HG03439 (cell line): ENCODE data around the gene URB2.
A peak's percentile ranks its signal among the peaks of the same experiment; 100 is the strongest.
"Not testable (repeated sequence)": the region's sequence is repeated elsewhere in the genome, so short reads cannot be mapped to it uniquely, and the experiment has no call there.

Experiments
- ATAC-seq: cut with Tn5 transposase; IDR thresholded peaks from one replicate; pipeline ENCODE4 v1.9.1; 2021; ENCODE audit warnings: mild to moderate bottlenecking, moderate library complexity; ENCODE audit not compliant: unreplicated experiment

Gene URB2

DNA sequence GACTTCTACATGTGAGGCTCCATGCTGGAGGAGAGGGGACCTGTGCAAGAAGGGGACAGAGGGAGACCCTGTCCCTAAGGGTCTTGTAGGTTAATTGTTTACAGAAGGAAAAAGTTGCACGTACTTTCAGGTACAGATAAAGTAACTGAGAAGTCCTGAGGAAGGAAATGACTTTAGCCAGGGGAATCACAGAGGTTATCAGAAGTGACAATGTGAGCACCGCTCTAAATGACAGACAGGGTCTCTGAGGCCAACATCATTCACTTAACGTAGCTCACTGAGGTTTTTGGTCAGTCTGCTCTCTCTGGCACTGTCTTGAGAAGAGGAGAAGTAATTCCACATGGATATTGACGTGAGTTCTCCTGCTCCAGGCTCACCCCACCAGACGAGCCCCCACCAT, 12.1 kb upstream of the URB2 start:
- ATAC-seq: no peak

DNA sequence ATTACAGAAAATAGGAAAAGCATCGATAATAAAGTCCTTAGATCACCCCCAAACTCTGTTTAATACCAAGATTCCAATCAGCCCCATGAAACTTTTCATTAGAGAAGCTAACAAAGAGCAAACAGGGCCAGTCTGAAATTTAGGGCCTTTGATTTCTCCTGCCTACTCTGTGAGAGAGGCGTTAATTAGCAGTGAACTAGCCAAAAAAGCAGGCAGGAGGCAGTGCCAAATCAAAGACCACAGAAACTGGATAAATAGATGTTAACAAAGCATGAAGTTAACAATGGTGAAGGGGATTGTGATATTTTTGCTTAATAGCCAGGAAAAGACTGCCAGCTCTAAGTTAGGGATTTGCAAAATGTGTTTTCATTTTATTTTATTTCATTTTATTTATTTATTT, 11.3 kb upstream of the URB2 start:
- ATAC-seq: no peak

DNA sequence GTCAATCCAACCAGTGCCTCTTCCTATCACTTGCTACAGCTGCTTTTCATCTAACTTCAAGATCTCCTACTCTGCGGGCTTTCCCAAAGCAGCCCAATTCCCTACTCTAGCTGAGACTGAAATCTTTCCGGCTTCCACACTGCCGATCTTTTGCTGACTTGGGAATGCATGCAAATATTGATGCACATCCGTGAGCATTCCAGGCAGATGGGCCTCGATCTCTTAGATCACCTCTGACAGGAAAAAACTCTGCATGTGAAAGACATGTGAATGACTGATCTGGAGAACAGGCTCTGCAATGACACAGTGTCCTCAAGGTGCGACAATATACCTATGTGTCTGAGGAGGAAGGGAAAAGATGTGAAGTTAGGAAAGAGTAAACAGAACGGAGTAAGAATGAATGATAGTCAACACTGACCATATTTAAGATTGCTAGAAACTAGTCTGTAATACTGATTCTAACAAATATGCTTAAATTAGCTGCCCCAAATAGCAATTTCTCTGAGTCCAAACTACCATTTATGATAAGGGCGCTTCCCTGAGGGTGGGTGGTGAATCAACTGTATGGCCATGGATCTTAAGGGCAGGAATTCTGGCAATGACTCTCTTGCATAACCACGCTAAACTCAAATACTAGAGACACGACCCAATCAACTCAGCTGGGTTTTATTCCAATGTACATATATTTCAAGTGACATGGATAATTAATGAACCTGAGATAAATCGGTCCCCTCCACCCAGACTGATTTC, 8.5 kb upstream of the URB2 start:
- no peak for ATAC-seq

DNA sequence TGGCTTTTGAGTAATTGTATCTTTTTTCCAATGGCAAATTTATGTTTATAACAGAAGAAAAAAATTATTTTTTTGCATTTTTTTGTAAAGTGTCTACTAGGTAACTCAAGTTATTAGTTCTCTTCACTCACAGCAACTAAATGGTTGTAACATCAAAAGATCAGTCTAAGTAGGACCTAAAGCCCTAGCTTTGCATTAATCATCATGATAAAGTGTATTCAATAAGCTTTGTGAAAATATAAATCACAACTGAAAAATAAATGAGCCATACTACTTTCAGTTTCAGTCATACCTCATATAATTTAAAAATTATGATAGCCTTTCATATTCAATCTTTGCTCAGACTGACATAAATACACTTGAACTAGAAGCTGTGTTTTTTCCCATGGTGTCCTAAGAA, 7.0 kb upstream of the URB2 start:
- ATAC-seq: no peak

DNA sequence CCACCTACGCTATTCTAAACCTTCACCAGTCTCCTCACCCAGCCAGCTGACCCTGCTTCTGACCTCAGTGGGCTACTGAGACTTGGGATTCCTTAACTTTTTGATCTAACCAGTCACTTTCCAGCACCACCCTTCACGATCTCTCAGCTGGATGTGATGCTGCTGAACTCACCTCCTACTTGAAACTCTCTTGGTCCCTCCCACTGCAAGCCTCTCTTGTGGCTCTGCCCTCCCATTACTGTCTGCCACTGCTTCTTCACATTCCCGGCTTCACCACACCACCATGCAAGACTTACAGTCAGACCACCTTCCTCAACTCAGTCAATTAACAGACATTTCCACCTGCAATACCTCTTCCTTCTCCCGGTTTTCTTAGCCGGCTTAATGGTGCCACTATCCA, 6.4 kb upstream of the URB2 start:
- no peak for ATAC-seq

DNA sequence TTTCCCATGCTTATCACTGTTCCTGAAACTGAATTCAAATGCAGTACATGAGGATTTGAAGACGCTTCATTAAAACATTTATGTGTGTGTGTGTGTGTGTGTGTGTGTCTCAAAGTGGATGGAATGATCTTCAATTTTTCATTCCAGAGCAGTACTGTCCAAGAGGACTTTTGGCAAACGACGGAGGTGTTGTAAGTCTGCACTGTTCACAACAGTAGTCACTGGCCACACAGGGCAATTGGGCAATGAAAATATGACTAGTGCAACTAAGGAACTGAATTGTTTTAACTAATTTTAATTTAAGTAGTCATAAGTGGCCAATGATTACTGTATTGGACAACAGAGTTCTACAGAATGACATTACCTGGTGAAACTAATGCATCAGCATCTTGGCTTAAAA, 5.2 kb upstream of the URB2 start:
- ATAC-seq: no peak

DNA sequence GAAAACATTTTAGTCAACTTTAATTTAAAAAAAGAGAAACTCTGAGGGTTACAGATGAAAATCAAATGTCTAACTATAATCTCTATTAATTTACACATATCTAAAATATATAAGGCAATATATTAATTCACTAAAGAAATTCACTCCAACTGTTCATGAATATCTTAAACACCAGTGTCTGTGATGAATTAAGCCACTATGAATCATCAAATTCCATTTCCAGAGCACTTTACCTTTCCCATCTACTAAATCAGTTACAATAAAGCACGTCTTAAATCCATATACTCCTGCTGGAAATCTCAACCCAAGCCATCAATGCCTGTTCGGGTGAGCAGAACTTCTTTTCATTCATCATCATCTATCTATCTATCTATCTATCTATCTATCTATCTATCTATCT, 4.4 kb upstream of the URB2 start:
- no peak for ATAC-seq

DNA sequence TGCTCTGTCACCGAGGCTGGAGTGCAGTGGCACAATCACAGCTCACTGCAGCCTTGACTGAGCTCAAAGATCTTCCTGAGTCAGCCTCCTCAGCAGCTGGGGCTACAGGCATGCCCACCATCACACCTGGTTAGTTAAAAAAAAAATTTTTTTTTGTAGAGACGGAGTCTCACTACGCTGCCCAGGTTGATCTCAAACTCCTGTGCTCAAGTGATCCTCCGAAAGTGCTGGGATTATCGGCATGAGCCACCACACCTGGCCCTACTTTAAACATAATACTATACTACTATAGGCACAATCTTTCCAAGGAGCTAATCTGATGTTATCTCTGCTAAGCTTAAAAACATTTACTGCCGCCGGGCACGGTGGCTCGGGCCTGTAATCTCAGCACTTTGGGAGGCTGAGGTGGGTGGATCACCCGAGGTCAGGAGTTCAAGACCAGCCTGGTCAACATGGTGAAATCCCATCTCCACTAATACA, 3.4 kb upstream of the URB2 start:
- ATAC-seq: not testable (repeated sequence)

DNA sequence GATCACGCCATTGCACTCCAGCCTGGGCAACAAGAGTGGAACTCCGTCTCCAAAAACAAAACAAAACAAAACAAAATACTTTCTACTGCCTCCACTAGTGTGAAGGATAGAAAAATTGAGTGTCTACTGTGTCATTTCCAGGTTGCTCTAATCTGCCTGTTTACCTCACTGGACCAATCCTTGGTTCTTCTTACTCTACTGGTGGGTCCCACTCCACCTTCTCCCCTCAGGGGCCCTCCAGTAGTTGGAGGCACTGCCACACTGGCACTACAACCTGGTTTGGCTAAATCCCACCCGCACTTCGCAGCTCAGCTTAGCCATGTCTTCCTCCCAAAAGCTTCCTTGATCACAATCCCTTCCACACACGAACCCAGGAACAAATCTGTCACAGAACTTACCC, 2.8 kb upstream of the URB2 start:
- ATAC-seq: no peak

DNA sequence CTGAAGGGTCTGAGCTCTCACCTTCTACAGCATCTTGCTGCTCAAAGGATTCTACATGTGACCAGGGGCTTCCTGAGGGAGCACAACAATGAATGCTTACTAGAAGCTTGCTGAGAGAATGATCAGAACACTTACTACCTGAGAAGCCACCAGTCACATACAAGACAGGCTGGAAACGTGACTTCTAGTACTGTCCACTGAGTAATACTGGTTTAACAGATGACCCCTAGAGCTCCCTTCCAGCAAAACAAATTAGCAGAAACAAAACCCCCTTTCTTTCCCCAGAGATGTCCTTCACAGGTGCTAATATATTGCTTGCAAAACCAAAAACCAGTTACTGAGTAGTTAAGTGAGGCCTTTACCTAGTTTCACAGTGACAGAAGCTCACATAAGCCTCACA, 2.2 kb upstream of the URB2 start:
- ATAC-seq: no peak

DNA sequence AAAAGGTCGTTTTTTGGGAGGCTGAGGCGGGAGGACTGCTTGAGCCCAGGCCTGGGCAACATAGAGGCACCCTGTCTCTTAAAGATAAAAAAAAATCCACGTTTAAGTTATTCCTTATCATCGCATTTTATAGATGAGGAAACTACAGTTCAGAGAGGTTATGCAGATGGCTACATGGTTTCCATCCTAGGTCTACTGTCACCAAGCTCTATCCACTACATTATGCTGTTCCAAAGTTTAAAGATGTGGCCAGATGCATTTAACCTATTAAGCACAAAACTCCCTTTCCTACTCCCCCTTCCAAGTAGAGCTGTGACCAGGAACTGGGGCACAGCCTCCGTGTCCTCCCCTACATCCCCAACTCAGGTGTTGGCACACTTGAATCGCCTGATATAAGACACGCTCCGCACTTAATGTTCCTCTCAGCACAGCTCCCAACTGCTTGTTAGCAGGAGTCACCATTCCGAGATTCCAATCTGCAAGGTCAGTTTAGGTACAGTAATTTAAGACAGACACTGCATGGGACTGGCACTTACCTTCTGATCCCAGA, 1.5 kb upstream of the URB2 start:
- ATAC-seq: no peak

DNA sequence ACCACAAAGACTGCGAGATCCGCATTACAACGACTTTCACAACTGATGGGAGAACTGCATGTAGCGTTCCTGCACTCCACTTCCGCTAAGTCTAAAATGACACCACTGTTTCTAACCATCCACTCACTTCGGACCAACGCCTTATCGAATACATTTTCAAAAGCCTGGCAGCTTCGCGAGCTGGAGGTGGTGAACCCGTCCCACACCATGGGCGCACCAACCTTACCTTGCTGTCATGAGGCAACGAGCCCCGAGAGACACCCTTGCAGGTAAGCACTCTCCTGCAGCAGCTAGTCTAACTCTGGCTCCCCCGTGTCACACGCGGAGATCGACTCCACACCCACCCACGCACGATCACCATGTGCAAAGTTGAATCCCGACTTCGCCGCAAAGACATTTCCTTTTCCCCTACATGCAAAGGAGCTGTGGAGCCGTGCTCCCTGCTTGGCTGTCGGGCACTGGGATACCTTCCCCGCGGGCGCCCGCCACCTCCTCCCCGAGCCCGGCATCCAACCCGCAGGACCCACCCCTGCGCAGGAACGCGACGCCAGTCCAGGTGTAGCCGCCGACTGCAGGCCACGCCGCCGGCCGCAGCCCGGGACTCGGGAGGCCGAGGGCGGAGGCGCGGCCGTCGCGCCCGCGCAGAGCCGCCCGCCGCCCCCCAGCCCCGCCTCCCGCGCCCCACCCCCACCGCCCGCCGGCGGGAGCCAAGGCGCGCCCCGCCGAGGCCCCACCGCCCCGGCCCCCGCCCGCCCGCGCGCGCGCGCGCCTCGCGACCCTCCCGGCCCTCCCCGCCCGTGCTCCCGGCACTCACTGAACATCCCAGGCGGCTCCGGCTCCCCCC, 754 bp upstream of the URB2 start:
- ATAC-seq: peak; percentile 44

DNA sequence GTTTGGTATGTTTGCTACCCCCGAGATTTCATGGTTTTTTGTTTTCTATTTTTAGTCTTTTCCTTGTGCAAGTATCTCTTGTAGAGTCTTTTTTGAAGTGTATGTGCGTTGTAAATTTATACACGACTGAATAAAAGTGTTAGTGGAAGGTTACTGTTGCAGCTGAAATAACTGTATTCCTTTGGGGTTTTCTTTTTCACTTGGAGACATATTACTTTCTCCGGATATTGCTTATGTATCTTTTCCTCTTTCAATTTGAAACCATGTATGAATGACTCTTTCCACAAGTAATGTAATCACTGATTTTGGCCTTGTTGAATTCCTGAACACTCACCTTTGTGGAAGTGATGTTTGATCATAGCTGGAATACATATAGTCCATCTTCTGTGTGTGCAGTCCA, 956 bp downstream of the URB2 start:
- ATAC-seq: no peak

DNA sequence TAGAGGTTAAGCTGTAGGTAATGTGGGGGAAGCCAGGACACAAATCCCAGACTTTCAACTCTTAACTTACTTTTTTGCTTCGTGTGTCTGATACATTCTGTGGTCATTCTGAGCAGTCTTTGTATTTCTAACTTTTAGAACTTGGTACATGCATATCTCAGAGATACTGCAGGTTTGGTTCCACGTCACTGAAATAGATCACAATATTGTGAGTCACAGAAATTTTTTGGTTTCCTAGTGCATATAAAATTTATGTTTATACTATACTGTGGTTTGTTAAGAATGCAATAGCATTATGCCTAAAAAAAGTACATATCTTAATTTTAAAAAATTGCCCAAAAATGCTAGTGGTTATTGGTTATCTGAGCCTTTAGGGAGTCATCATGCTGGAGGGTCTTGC, 3.2 kb downstream of the URB2 start:
- ATAC-seq: no peak

DNA sequence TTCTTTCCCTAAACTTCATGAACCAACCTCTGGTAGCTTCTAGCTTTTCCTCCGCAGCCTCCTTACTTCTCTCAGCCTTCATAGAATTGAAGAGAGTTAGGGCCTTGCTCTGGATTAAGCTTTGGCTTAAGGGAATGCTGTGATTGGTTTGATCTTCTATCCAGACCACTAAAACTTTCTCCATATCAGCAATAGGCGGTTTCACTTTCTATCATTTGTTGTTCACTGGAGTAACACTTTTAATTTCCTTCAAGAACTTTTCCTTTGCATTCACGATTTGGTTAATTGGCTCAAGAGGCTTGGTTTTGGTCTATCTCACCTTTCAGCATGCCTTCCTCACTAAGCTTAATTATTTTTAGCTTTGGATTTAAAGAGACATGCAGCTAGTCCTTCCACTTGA, 5.1 kb downstream of the URB2 start:
- ATAC-seq: no peak

DNA sequence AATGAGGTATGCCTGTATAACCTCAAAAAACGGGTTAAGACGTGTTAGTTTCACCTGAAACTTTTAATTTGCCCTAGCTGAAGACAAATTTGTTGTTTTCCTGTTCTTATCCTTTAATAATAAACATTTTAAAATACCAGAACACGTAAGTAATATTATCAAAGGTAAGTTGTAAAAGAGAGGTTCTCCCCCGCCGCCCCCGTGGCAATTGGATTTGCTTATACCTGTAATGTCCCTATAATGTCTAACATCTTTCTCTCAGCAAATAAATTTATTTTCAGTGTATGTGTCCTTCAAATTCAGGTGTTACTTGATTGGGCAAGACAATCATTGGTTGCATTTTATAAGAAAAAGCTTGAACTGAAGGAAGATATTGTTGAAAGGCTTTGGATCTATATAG, 5.9 kb downstream of the URB2 start:
- ATAC-seq: no peak

DNA sequence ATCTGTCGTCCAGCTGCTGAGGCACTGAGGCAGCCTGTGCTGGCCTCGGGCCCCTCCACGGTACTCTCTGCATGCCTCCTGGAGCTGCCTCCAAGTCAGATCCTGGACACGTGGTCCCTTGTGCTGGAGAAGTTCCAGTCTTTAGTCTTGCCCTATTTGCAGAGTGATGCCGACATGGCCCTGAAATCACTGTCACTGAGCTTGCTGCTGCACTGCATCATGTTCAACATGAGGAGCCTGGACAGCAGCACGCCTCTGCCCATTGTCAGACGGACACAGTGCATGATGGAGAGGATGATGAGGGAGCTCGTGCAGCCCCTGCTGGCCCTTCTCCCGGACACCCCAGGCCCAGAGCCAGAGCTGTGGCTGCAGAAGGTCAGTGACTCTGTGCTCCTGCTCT, 10.0 kb downstream of the URB2 start:
- ATAC-seq: no peak

DNA sequence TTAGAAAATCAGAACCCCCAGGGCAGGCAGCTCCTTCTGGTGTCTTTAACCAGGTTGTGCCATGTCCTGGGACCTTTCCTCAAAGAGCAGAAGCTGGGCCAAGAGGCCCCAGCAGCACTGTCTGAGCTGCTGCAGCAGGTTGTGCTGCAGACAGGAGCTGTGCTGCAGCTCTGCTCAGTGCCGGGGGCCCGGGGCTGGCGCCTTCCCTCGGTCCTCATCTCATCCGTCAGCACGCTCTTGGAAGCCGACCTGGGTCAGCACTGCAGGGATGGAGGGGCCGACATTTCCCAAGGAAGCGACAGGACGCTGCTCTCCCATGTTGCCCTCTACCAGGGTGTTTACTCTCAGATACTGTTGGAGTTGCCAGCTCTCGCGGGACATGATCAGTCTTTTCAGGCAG, 11.7 kb downstream of the URB2 start:
- no peak for ATAC-seq

DNA sequence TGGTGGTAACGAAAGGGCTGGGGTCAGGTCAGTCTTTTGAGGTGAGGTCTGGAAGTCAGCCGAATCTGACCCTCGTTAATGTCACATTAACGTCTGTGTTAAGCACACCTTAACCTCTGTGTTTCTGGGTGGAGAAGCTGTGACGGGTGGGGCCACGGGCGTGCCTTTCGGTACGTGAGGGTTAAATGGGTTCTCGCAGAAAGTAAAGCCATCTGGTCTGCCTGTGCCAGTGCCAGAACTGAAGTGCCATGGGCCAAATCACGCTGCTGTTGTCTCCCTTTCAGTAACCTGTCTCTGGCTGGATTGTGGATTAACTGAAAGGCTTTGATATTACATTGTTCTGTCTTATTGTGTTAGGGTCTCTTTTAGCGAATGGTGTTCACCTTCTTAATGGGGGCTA, 14.4 kb downstream of the URB2 start:
- no peak for ATAC-seq

DNA sequence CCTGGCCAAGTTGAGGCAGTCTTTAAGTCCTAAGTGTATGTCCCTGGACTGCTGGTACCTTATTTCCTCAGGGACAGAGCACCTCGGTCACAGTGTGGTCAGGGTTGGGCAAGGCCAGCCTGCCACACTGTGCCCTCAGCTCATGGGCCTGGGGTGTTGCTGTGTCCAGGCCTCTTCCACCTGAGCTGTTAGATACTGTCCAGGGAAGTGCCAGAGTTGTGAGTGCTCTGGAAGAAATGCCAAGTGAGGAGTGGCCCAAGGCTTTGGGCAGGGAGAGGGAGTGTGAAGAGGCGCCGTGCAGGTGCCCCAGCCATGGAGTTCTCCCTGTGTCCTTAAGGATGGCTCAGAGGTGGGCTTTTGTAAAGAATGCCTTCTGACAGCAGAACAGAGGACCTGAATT, 15.3 kb downstream of the URB2 start:
- no peak for ATAC-seq

DNA sequence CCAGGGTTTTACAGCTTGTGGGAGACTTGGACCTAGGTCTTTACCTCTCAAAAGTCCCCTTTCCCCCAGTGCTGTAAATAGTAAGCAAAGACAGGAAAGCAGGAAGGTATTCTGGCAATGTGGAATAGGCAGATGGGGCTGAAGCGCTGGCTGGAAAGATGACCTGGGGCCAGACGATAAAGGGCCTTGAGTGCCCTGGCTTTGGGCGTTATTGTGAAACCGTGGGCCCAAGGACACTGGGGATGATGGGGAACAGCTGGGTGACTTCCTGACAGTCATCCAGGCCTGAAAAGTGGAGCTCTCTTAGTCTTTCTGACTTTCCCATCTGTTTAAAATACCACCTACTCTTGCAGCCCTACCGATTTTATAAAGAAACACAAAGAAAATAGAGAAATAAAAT, 16.3 kb downstream of the URB2 start:
- ATAC-seq: no peak

DNA sequence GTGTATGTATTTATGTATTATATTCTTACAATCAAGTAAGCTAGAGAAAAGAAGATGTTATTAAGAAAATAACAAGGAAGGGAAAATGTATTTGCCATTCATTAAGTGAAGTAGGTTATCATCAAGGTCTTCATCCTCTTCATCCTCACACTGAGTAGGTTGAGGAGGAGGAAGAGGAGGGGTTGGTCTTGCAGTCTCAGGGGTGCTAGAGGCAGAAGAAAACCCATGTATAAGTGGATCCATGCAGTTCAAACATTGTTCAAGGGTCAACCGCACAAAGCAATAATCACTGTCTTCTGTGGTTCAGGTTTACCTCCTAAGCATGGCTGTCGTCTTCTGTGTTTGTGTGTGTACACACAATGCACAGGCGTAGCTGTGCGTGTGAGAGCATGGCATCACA, 16.9 kb downstream of the URB2 start:
- ATAC-seq: no peak
